GM12891 (cell line): ENCODE data around the gene WDFY1.

Experiments
- DNase-seq: peaks from one replicate; pipeline ENCODE4 v3.0.0; 2011; ENCODE audit warnings: low spot score; ENCODE audit not compliant: insufficient read length
- FAIRE-seq: peaks from 2 replicates; lab custom pipeline; 2011; peaks lifted over from hg19 to GRCh38; lab: Jason Lieb, UNC
- PAX5 ChIP-seq: IDR thresholded peaks from 2 replicates; pipeline ENCODE4 v1.6.1; 2011; ENCODE audit warnings: low read length, moderate library complexity, mild to moderate bottlenecking; ENCODE audit not compliant: insufficient read depth, severe bottlenecking
- POLR2A ChIP-seq: IDR thresholded peaks from 2 replicates; pipeline ENCODE4 v1.6.1; 2011; ENCODE audit warnings: low read depth, low read length, control low read depth
- POLR2AphosphoS5 ChIP-seq: IDR thresholded peaks from 2 replicates; pipeline ENCODE4 v1.6.1; 2011; ENCODE audit warnings: low read depth, low read length, control low read depth
- POU2F2 ChIP-seq: IDR thresholded peaks from 2 replicates; pipeline ENCODE4 v1.6.1; 2011; ENCODE audit warnings: low read depth, mild to moderate bottlenecking, control low read depth, low read length, moderate library complexity
- SPI1 ChIP-seq: IDR thresholded peaks from 2 replicates; pipeline ENCODE4 v1.6.1; 2011; ENCODE audit warnings: low read depth, low read length, control low read depth
- TAF1 ChIP-seq: IDR thresholded peaks from 2 replicates; pipeline ENCODE4 v1.6.1; 2011; ENCODE audit warnings: low read depth, low read length, control low read depth

WDFY1 gene

GRCh38 chr2:223979730-223980396 is 34.7 kb upstream of the WDFY1 start:
- no peak for DNase-seq
- TF ChIP-seq PAX5, result no peak
- TF ChIP-seq POU2F2, result no peak
- TF ChIP-seq POLR2AphosphoS5, result no peak
- no peak for TF ChIP-seq POLR2A
- TF ChIP-seq SPI1, result no peak
- TF ChIP-seq TAF1, result no peak
- FAIRE-seq, result no peak

- no peak for FAIRE-seq
- DNase-seq, result no peak
- TF ChIP-seq PAX5 (no peak), SPI1 (no peak), POLR2A (no peak), TAF1 (no peak)
Observed at GRCh38 chr2:223978451-223978850, 33.3 kb upstream of the WDFY1 start.

GRCh38 chr2:223976635-223977226 is 31.6 kb upstream of the WDFY1 start:
- no peak for FAIRE-seq
- no peak for DNase-seq
- TF ChIP-seq POU2F2 (no peak), PAX5 (no peak), POLR2A (no peak), POLR2AphosphoS5 (no peak), TAF1 (no peak), SPI1 (no peak)

GRCh38 chr2:223973606-223974005 is 28.5 kb upstream of the WDFY1 start:
- TF ChIP-seq POLR2AphosphoS5 (no peak), PAX5 (no peak), POLR2A (no peak), TAF1 (no peak), SPI1 (no peak), POU2F2 (no peak)
- FAIRE-seq (no peak), DNase-seq (no peak)

DNA sequence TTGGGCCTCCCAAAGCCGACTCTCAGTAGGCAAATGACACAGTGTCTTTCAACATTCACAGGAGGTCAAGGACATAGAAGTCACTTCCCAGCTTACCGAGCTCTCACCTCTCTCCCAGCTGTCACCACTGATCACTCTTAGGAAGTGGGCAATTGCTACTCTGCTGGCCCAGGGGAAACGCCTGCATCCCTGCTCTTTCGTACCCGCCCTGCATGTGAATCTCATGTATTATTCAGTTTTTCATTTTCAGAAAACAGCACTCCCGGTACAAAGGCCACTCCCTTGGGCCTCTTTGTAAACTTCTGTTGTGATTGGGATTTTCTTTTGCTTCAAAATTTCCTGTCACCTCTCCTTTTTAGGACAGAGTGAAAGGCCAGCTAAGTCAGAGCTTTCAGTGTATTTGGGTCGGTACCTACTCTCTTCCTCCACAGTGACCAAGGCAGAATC is 27.5 kb upstream of the WDFY1 start:
- FAIRE-seq, result no peak

DNA sequence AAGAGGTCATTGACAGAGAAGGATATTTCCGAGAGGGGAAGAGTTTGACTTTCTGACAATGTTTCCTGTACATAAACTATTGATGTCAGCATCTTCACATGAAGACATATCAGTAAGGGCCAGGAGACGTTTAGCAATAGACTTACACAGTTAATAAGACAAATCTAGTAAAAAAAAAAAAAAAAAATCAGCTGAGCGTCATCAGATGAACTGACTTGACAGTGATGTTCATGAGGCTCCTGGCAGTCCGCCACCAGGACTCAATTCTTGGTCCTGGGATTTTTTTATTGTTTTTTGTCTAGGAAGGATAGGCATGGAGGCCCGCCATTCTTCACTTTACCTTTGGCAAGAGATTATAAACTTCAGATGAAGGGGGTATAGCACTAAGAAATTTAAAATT is 26.6 kb upstream of the WDFY1 start:
- FAIRE-seq, result no peak
- TF ChIP-seq TAF1 (no peak), POLR2AphosphoS5 (no peak), POLR2A (no peak), PAX5 (no peak), SPI1 (no peak), POU2F2 (no peak)
- no peak for DNase-seq

More for the DNA sequence above, 27.5 kb upstream of the WDFY1 start:
- no peak for TF ChIP-seq POU2F2
- no peak for TF ChIP-seq POLR2AphosphoS5
- TF ChIP-seq POLR2A, result no peak
- no peak for TF ChIP-seq PAX5
- no peak for TF ChIP-seq SPI1
- no peak for TF ChIP-seq TAF1
- no peak for DNase-seq

DNA sequence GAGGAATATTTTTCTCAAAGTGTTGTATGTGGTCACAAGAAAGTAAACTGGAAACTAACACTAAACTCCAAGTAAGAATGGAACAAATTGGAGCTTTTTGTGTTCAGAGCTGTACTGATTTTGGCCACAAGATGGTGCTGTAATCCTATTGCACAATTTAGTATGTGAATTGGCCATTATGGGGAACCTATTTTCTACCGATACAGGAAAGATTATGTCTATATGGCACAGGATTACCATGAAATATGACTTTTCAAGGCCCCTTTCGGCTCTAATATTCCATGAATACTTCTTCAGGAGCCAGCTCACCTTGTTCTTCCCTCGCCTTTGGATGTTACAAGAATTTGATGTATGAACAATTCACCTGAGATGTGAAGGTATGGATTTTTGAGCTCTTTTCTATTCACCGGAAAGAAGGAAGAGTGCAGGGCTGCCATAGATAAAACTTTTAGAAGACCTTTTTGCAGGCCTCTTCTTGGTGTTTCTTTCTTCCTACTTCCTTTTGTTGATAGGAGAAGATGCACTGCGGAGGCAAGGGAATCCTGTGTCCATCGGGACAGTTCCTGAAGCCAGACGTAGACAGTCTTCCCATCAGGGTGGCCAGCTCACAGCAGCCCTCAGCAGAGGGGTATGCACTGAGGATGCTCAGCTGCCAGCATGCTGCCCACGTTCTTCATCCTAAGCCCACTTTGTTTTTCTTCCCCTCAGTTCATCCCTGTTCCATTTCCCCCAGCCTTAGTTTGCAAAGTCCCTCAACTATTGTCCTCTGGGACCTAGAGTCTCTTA is 25.4 kb upstream of the WDFY1 start:
- TF ChIP-seq POLR2A (no peak), SPI1 (no peak), POU2F2 (no peak), TAF1 (no peak), POLR2AphosphoS5 (no peak), PAX5 (no peak)
- DNase-seq (no peak), FAIRE-seq (peak; percentile 90)

- DNase-seq (no peak), FAIRE-seq (no peak)
- TF ChIP-seq PAX5 (no peak), POU2F2 (no peak), SPI1 (no peak), POLR2A (no peak), POLR2AphosphoS5 (no peak), TAF1 (no peak)
Observed at GRCh38 chr2:223969856-223970255, 24.7 kb upstream of the WDFY1 start.

- DNase-seq, result no peak
- no peak for FAIRE-seq
- TF ChIP-seq POLR2A (no peak), SPI1 (no peak), PAX5 (no peak), TAF1 (no peak), POLR2AphosphoS5 (no peak), POU2F2 (no peak)
Observed at GRCh38 chr2:223969315-223969714, 24.2 kb upstream of the WDFY1 start.
